ENCODE data around the gene PIK3C3.

The PIK3C3 gene

DNA sequence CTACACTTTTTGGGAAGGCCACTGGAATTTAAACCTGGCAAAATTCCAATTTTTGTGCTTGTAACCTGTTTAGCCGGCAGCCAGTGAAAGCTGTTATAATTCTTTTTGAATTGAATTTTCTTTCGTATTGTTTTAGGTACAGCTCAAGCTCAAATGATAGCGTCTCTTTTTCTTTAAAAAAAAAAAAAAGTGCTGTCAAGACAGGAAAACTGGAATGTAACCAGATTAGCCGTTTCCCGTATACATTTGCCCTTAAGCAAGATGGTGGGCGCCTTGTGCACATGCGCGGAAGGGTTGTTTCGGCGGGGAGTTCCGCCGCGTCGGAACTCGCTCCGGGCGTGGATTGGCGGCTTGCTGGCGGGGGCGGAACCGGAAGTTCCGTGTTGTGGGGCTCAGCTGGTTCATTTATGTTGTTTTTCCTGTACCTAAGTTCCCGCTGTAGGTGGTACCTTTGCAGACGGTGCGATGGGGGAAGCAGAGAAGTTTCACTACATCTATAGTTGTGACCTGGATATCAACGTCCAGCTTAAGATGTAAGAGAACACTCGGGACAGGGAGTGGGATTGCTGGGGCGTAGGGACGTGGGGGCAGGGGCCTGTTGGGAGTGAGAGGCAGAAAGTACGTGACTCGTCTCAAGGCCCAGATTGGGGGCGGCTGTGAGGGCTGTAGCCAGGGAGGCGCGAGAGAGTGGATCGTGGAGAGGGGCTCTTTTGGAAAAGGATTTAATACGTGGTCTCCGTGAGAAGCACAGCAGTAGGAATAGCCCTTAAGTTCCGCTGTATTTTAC lies at the start of gene PIK3C3:
PIK3C3 (plus strand) TSS at position 408 of the 787 bp plus-strand sequence; CDS start at position 466, 58 bp downstream.
- peak; percentile 92 for FAIRE-seq
- peak; percentile 88 for DNase-seq (ENCODE audit: low spot score)

DNA sequence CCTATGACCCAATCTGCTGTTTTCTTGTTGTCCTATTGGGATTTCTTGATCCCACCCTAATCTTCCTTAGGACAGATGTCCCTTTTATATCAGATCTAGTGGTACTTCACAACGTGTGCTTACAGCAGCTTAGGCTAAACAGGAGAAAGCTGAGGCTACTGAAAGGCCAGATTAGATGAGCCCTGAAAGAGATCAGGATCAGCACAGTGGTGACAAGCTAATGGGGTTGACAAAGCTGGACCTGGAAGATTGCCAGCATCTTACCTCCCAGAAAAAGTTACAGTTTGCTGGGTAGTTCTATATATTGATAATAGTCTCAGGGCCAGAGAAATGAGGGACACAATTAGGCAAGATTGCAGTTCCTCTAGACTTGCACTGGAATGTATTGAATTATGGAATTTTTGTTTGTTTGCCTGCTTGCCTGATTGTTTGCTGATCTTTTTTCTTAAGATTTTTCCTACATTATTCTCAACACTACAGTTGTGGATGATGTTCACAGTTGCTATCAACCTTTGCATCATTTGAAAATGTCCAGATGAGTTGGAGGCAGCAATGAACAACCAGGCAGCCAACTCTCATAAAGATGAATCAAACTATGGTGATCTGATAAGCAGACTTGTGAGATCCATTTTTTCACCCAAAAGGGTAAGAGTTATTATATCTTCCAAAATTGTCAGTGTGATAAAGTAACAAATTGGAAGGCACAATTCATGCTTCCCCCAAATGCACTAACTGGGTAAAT lies 49.1 kb upstream of the PIK3C3 start:
- FAIRE-seq (no peak), DNase-seq (ENCODE audit: low spot score) (no peak)

DNA sequence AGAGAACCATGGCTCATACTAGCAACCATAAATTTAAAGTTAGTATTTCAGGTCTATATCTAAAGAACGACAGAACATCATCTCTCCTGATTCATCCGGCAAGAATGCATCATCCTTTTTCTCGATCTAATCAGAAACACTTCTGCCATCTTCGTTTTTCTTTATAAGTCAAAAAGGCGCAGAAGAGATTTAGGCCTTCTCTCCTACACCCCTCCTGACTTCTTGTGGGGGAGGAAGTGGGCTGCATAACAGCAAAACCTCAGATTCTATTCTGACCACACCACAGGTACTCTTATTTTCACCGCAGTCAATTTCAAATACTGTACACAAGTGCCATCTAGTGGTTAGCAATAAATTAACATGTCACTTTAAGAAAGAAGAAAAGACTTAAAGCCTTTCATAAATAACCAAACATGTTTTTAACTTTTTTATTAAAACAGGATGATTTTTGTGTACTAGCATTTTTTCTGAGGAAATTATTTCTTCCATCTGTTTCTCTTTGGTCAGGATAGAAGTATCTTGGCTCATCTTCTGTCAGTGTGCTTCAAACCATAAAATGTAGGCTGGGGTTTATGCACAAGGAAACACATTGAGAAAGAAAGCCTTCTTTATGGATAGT lies 48.4 kb upstream of the PIK3C3 start:
- FAIRE-seq (peak; percentile 79), DNase-seq (ENCODE audit: low spot score) (peak; percentile 34)

DNA sequence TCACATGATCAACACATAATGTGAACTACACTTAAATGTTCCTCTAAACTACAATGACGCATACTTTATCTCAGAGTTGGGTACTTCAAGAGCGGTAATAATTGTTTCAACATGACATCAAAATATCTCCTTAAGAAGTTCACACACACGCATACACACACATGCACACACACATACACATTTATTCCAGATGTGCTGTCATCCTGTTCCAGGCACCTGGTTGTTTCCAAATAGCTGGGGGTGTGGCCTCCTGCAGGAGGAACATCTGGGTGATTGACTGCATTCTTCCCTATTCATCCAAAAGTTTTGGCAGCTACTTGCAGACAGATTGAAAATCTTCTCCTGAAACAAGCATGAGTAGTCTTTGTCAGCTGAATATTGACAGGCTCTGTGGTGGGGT lies 37.9 kb upstream of the PIK3C3 start:
- FAIRE-seq: no peak

DNA sequence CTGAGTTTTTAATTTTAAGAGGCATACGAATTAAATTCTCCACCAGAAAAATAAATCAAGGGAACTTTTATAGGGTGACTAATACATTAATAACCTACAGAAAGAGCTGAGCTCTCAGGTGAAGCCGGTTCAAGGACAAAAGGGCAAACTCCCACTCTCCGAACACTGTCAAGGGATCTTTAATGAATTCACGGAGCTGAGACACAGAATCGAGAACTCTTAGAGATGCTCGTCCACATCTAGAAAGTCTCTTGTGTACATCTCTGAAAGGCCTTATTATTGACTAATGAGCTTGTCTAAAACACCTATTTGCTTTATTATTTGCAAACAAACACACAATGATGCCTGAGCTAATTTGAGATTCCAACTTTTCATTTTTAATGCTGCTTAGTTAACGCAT lies 33.3 kb upstream of the PIK3C3 start:
- DNase-seq (ENCODE audit: low spot score): no peak
- no peak for FAIRE-seq

More for the DNA sequence above, 37.9 kb upstream of the PIK3C3 start:
- DNase-seq (ENCODE audit: low spot score): no peak

DNA sequence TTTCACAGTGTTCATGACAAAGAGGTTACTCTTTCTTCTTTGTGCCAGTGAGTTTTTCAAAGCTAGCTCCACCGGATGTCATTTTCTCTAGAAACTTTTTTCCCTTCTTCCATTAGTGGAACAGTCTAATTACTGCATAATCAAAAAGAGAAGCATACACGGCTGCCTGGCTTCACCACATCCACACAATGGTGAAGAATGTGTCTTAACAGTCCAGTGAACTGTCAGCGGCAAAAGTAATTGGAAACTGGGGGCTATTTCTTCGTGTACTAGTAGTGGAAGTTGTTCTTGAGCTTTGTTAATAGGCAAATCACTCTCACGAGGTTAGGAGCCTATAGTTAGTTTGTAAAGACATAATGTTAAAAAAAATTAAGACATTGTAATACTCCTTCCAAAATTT lies 32.9 kb upstream of the PIK3C3 start:
- FAIRE-seq (no peak), DNase-seq (ENCODE audit: low spot score) (no peak)

DNA sequence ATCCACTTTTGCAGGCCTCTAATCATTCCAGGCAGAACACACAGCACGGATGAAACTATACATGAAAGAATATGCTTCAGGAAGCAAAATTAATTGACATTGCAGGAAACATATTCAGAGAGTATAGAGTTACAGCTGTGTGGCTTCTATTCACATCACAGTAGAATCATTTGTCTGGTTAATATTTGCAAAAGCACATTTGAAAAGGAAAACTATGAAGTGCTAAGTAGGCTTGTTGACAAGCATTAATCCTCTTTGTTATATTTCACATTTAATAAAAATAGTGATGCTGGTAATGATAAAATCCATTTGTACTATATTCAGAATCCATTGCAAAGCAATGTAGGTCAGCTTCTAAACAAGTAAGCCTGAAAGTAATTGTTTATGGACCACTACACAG lies 32.2 kb upstream of the PIK3C3 start:
- FAIRE-seq (no peak), DNase-seq (ENCODE audit: low spot score) (no peak)

DNA sequence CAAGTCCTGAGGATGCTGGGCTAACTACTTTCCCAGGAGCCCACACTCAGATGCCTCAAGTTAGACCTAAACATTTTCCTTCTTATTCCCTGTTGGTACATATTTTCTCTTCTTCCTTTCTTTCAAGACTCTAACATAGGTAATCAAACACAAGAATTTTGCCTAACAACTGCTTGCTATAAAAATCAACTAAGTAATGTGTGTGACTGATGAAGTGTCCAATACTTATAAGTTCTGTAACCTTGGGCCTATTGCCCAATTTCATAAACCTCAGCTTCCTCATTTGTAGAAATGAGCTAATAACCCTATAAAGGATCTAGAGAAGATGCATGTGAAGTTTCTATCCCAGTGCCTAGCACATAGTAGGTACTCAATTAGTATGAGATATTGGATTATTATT lies 31.6 kb upstream of the PIK3C3 start:
- FAIRE-seq (no peak), DNase-seq (ENCODE audit: low spot score) (no peak)

DNA sequence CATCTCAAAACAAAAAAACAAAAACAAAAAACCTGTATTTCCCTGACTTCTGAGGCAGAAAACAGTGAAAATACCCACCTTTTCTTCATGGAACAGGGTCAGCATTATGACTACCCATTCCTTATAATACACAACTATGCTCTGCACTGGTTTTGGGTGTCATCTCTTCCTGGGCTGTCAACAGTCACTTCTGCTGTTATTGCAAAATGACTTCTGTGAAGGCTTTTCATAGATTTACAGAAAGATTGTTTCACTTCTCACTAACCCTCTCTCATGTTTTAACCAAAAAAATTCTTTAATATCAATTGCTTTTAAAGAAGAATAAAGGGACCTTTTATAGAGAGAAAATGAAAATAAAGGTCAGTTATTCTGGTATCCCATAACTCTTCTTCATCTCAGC lies 26.5 kb upstream of the PIK3C3 start:
- DNase-seq (ENCODE audit: low spot score) (no peak), FAIRE-seq (no peak)

DNA sequence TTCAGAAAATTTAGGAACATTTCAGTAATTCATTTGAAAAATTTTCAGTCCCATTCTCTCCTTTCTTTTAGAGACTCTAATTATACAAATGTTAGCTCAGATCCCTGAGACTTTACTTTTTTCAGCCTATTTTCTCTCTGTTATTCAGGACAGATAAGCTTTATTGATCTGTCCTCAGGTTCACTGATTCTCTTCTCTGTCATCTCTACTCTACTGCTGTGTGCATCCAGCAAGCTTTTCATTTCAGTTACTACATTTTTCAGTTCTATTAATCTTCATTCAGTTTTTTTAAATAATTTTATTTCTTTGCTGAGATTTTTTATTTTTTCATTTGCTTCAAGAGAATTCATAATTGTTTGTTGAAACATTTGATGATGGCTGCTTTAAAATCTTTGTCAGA lies 22.1 kb upstream of the PIK3C3 start:
- FAIRE-seq (no peak), DNase-seq (ENCODE audit: low spot score) (no peak)

DNA sequence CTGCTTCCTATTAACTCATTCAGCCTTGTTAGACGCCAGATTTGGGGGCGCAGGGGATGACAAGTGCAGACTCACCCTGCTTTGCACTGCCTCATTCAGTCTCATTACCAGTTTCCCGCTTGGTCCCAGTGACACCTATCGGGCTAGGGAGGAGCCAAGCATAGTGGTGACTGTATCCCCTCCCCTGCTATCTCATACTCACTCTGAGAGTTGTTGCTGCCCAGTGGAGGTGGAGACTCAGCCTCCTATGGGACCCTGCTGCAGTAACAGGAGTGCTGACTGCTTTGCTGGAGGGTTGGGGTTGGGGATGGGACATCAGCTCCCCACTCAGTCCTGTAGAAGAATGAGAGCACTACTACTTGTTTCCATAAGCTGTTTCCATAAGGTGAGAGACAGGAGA lies 21.3 kb upstream of the PIK3C3 start:
- FAIRE-seq: no peak
- DNase-seq (ENCODE audit: low spot score): no peak

DNA sequence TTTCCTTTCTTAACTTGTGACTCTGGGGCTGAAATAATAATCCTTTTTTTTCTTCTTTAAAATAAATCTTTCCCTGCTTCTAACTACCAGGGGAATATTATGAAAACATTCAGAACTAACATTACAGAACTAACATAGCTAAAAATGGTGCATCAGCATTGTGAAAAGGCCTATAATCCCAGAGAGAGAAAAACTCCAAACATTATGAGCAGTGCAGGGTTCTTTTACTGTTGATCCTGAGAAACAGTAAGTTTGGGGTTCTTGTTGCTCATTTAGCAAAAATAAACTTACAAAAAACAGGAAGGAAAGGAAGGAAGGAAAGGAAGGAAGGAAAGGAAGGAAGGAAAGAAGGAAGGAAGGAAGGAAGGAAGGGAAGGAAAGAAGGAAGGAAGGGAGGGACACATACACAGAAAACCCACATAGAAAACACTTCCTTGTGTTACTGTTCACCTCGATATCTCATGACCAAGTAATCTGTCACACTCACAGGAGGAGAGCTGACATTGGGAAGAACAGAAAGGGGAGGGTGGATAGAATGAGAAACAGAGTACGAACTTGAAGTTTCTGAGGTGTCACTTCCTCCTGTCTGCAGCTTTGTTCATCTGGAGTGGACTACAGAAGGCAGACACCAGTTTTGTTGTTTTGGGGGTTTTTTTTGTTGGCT lies 18.4 kb upstream of the PIK3C3 start:
- DNase-seq (ENCODE audit: low spot score) (no peak), FAIRE-seq (no peak)

DNA sequence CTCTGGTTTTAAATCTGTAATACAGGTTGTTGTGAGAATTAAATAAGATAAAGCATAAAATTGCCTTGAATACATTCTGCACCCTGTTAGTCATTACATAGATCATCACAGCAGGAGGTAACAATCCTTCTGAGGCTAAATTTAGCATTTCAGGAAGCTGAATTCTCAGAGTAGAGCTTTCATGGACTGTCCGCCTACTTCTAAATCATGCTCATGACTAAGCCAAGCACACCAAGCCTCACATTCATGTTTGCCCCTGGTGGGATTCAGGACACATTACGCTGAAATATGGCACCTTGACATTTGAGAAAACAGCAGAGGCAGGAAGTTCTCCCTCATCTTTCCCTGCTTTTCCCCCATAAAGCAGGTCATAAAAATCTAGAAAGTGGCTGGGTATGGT lies 16.6 kb upstream of the PIK3C3 start:
- FAIRE-seq (peak; percentile 81), DNase-seq (ENCODE audit: low spot score) (peak; percentile 83)

DNA sequence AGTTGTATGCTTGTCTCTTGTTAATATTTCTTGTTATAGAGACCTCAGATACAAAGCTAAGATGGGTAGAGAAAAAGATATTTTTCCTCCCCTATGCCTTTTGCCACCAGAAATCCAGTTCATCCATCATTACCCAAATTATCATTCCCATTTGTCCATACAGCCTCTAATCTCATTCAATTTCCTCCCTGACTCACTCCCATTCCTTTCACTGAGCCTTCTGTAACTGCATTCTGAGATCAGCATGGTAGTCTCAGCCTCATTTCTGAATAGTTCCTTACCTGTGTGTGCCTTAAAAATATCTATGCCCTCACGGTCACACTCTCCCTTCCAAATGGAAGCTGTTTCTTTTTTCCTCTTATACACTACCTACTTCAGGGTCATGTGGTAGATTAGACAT lies 15.7 kb upstream of the PIK3C3 start:
- DNase-seq (ENCODE audit: low spot score): no peak
- FAIRE-seq: no peak

DNA sequence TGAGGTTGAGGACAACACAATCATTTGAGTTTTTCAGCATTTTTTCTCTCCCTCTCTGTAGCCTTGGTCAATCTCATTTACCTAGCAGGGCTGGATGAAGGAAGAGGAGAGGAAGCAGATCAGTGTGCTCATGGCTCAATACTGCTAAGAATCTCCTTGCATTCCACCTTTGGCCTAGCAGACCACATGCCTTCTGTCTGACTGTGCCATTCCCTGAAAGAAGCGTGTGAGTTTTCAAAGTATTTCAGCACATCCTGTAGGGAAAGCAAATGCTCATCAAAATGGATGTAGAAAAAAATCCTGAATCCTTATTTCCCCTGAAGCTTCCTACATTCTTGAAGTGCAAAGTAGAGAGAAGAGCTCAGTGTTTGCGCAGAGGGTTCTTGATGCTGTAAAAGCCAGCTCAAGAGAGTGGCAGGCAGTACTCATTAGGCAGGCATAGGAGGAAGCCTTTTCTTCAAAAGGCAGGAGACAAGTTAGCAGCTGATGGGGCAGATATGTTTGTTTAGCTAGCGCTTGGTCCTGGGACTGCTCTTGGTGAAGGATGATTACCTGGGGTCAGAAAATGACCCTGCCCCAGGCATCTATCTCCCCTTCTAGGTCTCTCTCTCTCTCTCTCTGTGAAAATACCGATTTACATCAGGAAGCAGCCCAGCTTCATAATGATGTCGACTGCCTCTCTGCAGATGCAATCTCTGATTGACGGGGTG lies 14.4 kb upstream of the PIK3C3 start:
- peak; percentile 66 for FAIRE-seq
- DNase-seq (ENCODE audit: low spot score): peak; percentile 84

DNA sequence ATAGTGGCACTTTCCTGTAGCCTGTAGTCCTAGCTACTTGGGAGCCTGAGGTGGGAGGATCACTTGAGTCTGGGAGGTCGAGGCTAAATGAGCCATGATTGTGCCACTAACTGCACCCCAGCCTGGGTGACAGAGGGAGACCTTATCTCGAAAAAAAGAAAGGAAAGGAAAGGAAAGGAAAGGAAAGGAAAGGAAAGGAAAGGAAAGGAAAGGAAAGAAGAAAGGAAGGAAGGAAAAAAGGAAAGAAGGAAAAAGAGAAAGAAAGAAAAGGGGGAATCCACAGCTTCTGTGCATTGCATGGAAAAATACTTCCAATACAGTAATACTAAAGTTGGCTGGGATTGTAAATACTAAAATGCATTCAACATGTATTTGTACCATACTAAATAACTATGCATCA lies 12.8 kb upstream of the PIK3C3 start:
- FAIRE-seq (no peak), DNase-seq (ENCODE audit: low spot score) (no peak)

DNA sequence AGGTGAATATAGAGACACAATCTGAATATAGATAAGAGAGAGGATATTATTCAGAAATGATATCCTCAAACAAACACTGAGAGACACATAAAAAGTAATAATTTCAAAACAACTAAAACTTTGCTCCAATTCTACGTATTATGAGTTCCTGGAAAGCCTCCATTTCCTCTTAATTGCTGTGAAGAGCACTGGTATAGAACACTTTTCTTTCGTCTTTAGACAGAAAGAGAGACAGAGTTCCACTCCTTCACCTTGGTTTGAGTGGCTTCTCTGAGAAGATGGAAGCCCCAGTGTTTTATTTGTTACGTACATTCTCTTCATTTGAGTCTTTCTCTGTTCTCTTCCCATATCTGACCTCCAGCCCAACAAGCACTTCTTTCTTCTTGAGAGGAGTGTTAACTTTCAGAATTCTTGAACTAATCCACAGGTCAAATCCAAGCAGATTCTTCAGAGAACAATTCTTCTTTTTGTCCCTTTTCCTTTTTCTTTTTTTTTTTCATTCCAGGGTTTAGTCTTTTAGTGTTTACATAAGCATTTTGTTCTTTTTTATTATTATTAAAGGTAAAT lies 6.4 kb upstream of the PIK3C3 start:
- no peak for DNase-seq (ENCODE audit: low spot score)
- no peak for FAIRE-seq

DNA sequence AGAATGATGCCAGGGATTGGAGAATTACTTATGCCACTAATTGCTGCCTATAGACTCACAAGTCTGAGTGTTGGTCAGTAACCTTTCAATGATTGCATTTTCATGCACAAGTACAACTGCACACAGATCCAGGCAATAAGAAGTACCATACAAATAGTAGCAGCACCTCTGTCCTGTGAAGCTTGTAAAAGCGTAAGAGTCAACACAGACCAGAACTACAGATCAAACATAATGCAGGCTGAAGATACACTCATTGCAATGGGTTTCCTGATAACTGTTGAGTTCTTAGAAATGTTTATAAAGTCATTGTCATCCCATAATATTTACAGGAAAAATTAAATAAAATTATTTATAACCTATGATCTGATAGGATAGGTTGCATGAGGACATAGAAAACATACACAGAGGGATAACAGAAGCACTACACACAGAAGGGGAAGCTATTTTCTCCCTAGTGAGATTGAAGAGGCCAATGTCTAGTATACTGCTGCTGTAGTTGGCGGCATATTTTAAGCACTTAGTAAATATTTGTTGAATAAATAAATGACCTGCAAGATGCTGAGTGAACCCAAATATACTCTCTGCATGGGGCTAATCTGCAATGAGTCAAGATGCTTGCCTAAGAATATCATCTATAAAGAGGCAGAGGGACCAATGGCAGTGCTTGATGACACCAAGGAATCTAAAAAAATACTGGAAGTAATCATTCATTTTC lies 5.7 kb upstream of the PIK3C3 start:
- FAIRE-seq (no peak), DNase-seq (ENCODE audit: low spot score) (no peak)

DNA sequence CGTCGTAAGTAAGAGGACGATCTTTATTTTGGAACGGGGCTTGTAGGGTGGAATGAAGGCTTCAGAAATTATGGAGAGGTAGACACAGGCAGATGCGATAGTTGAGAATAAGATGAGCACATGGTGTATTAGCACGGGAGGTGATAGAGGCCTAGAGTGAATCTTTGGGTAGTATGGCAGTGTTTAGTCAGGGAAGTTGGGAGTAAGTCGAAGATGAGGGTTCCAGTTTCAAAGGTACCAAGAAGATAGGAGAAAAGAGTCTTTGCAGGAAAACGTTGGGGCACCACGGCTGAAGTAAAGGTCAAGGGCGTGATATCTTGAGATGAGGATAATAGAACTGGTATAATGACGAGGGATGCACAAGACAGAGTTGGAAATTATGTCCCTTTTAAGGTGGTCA lies 654 bp downstream of the PIK3C3 start:
- DNase-seq (ENCODE audit: low spot score): no peak
- no peak for FAIRE-seq

DNA sequence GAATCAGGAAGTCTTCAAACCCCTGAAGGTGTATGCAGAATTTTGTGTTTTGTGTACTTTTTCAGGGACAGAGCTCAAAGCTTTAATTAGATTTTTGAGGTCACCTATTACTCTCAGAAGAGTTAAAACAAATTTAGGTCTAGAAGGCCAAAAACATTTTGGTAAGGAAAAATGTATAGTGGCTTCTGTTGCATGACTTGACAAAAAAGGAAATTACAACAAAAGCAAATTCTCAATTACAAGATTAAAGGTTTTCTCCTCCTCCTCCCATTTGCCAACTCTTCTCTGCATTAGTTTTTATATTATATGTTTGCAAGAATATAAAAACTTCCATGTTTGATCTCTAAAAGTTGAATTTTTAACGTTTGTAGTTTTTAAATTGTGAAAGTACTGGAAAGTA lies 4.0 kb downstream of the PIK3C3 start:
- no peak for DNase-seq (ENCODE audit: low spot score)
- FAIRE-seq: no peak

Measured in RCC 7860 (cell line).